Liver (tissue), 9 donors: Measurements from ENCODE around the gene OPHN1. TPM values are rescaled to one million over a fixed set of nuclear protein-coding genes. Genes with fewer than 3 reads are reported as not detected.

Experiments used
- DNase-seq: peaks from one replicate; pipeline ENCODE4 v3.0.0-alpha.2; 2017; ENCODE audit warnings: low spot score
- H3K27ac ChIP-seq, 2 donors: one replicate each; pipeline ENCODE4 v1.7.0; 2013; ENCODE audit warnings: inconsistent platforms in 2 of 2, low read length in 2 of 2, control low read depth in 1 of 2, low read depth in 1 of 2, mild to moderate bottlenecking in 1 of 2
- H3K27me3 ChIP-seq, 4 donors: one replicate each; pipeline versions ENCODE4 v1.6.1 to v1.7.0; 2013; ENCODE audit warnings: low read length in 3 of 4, inconsistent platforms in 1 of 4, mild to moderate bottlenecking in 1 of 4, moderate library complexity in 1 of 4; ENCODE audit not compliant: control insufficient read depth in 4 of 4, insufficient read depth in 4 of 4
- H3K36me3 ChIP-seq, 4 donors: one replicate each; pipeline versions ENCODE4 v1.6.1 to v1.7.0; 2013; ENCODE audit warnings: low read length in 3 of 4, mild to moderate bottlenecking in 3 of 4, low read depth in 1 of 4, moderate library complexity in 1 of 4; ENCODE audit not compliant: control insufficient read depth in 4 of 4, insufficient read depth in 3 of 4
- H3K4me1 ChIP-seq, 4 donors: one replicate each; pipeline versions ENCODE4 v1.6.1 to v1.7.0; 2013; ENCODE audit warnings: low read length in 3 of 4, mild to moderate bottlenecking in 3 of 4, moderate library complexity in 1 of 4; ENCODE audit not compliant: control insufficient read depth in 4 of 4, insufficient read depth in 4 of 4
- H3K4me3 ChIP-seq, 3 donors: one replicate each; pipeline versions ENCODE4 v1.6.1 to v1.7.0; 2013; ENCODE audit warnings: low read length in 3 of 3, control low read depth in 1 of 3, low read depth in 1 of 3, mild to moderate bottlenecking in 1 of 3
- H3K9ac ChIP-seq, 2 donors: one replicate each; pipeline ENCODE4 v1.7.0; 2013; ENCODE audit warnings: low read length in 2 of 2, mild to moderate bottlenecking in 2 of 2, moderate library complexity in 2 of 2, control low read depth in 1 of 2, low read depth in 1 of 2
- H3K9me3 ChIP-seq, 4 donors: one replicate each; pipeline versions ENCODE4 v1.6.1 to v1.7.0; 2013; ENCODE audit warnings: low read length in 3 of 4; ENCODE audit not compliant: control insufficient read depth in 4 of 4
- ATF3 ChIP-seq: IDR thresholded peaks from 2 replicates; pipeline ENCODE4 v1.6.1; 2016; ENCODE audit warnings: antibody characterized with exemption
- EGR1 ChIP-seq, 2 donors: IDR thresholded peaks; 2 replicates each; pipeline ENCODE4 v1.6.1; 2016 to 2018; ENCODE audit warnings: antibody characterized with exemption in 2 of 2, low read depth in 2 of 2
- FOXA1 ChIP-seq: IDR thresholded peaks from 2 replicates; pipeline ENCODE4 v1.6.1; 2016; ENCODE audit warnings: antibody characterized with exemption
- FOXA2 ChIP-seq: IDR thresholded peaks from 2 replicates; pipeline ENCODE4 v1.6.1; 2016; ENCODE audit warnings: antibody characterized with exemption
- GABPA ChIP-seq, 2 donors: IDR thresholded peaks in 1 of 2; conservative IDR thresholded peaks in 1 of 2; 2 replicates each; pipeline ENCODE4 v1.6.1; 2016; ENCODE audit warnings: antibody characterized with exemption in 2 of 2, mild to moderate bottlenecking in 1 of 2, moderate library complexity in 1 of 2
- HNF4A ChIP-seq, 2 donors: conservative IDR thresholded peaks; 2 replicates each; pipeline ENCODE4 v1.6.1; 2016; ENCODE audit warnings: antibody characterized with exemption in 2 of 2, mild to moderate bottlenecking in 2 of 2
- HNF4G ChIP-seq: IDR thresholded peaks from 2 replicates; pipeline ENCODE4 v1.6.1; 2016; ENCODE audit warnings: antibody characterized with exemption
- JUND ChIP-seq, 2 donors: IDR thresholded peaks; 2 replicates each; pipeline ENCODE4 v1.6.1; 2016; ENCODE audit warnings: antibody characterized with exemption in 2 of 2
- NR2F2 ChIP-seq: IDR thresholded peaks from 2 replicates; pipeline ENCODE4 v1.6.1; 2016; ENCODE audit warnings: antibody characterized with exemption
- RAD21 ChIP-seq, 2 donors: IDR thresholded peaks; 2 replicates each; pipeline ENCODE4 v1.6.1; 2016; ENCODE audit warnings: antibody characterized with exemption in 2 of 2, mild to moderate bottlenecking in 2 of 2
- REST ChIP-seq: IDR thresholded peaks from 2 replicates; pipeline ENCODE4 v1.6.1; 2016; ENCODE audit warnings: antibody characterized with exemption, mild to moderate bottlenecking
- RXRA ChIP-seq, 2 donors: IDR thresholded peaks; 2 replicates each; pipeline ENCODE4 v1.6.1; 2017 to 2018; ENCODE audit warnings: antibody characterized with exemption in 2 of 2, mild to moderate bottlenecking in 1 of 2
- SP1 ChIP-seq: IDR thresholded peaks from 2 replicates; pipeline ENCODE4 v1.6.1; 2018; ENCODE audit warnings: antibody characterized with exemption, mild to moderate bottlenecking
- TAF1 ChIP-seq: conservative IDR thresholded peaks from 2 replicates; pipeline ENCODE4 v1.6.1; 2016; ENCODE audit warnings: antibody characterized with exemption, mild to moderate bottlenecking
- YY1 ChIP-seq: IDR thresholded peaks from 2 replicates; pipeline ENCODE4 v1.6.1; 2016; ENCODE audit warnings: antibody characterized with exemption, mild to moderate bottlenecking
- WGBS: extraction: QIAGEN DNeasy Blood & Tissue Kit; methylation state at CpG from one replicate; pipeline ENCODE4 v1.1.7; 2013; 5-methylcytosine and 5-hydroxymethylcytosine counted together
- polyA plus RNA-seq, 2 donors: library from polyadenylated mRNA; stranded (reverse) in 1 of 2; unstranded in 1 of 2; fragments of 200-250 nt in 1 of 2; fragments of >200 nt in 1 of 2; fragmentation: Nextera tagmentation in 1 of 2; extraction: Ambion mirVana in 1 of 2; gene quantifications; one replicate each; pipeline versions ENCODE4 v1.2.1 to v1.2.3, GENCODE V29; 2013 to 2015
- total RNA-seq, 2 donors: library from RNA; depleted of rRNA; stranded (reverse); fragments of >200 nt; gene quantifications; one replicate each; pipeline ENCODE4 v1.2.3, GENCODE V29; 2014
- TF ChIP-seq, protein P1 (sequence below): IDR thresholded peaks from 2 replicates; pipeline ENCODE4 v1.6.1; 2016; ENCODE audit warnings: antibody characterized with exemption
- TF ChIP-seq, protein P2 (sequence below): IDR thresholded peaks from 2 replicates; pipeline ENCODE4 v1.6.1; 2016; ENCODE audit warnings: antibody characterized with exemption
- donor health status: healthy.
- donor health status: healthy.
- donor health status: healthy.
- donor health status: healthy.
- donor health status: healthy.

The OPHN1 gene
- total and polyA plus RNA-seq, 4 donors: 0.17 to 1.2 (median 0.60) TPM

DNA sequence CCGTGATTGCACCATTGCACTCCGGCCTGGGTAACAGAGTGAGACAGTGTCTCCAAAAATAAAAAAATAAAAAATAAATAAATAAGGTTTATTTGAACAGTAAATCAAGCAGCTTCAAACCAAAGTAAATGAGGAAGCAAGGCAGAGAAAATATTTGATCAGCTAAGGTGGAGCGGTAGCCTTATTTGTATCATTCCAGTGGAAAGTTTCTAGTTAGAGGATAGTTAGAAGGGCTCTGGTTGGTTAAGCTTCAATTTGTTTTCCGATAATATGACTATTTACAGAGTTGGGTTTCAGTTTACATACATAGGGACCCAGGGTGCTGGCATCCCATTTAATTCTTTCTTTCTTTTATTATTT is 21.8 kb upstream of the OPHN1 start:
- Histone ChIP-seq H3K27me3 (peaks cover 0 to 2% (median 0%) of the 10 kb centered on the region in 4 donors), H3K9me3 (no peaks in the 10 kb centered on the region), H3K4me3 (no peak overlapping the region), H3K4me1 (no peaks in the 10 kb centered on the region), H3K27ac (no peak overlapping the region), H3K36me3 (no peaks in the 10 kb centered on the region), H3K9ac (no peak overlapping the region)
- no peak for DNase-seq
- TF ChIP-seq TAF1 (no peak), EGR1 (IDR thresholded peaks at IDR 0.05; ENCODE audit: low read depth in 2 of 2) (no peak), FOXA2 (no peak), GABPA (IDR thresholded peaks at IDR 0.05 in 1 of 2, conservative IDR thresholded peaks at IDR 0.05 in 1 of 2) (no peak), HNF4A (conservative IDR thresholded peaks at IDR 0.05) (no peak), FOXA1 (no peak), NR2F2 (no peak), RXRA (IDR thresholded peaks at IDR 0.05) (no peak), RAD21 (IDR thresholded peaks at IDR 0.05) (no peak), SP1 (no peak), REST (no peak), YY1 (no peak)
- TF ChIP-seq, protein P1, sequence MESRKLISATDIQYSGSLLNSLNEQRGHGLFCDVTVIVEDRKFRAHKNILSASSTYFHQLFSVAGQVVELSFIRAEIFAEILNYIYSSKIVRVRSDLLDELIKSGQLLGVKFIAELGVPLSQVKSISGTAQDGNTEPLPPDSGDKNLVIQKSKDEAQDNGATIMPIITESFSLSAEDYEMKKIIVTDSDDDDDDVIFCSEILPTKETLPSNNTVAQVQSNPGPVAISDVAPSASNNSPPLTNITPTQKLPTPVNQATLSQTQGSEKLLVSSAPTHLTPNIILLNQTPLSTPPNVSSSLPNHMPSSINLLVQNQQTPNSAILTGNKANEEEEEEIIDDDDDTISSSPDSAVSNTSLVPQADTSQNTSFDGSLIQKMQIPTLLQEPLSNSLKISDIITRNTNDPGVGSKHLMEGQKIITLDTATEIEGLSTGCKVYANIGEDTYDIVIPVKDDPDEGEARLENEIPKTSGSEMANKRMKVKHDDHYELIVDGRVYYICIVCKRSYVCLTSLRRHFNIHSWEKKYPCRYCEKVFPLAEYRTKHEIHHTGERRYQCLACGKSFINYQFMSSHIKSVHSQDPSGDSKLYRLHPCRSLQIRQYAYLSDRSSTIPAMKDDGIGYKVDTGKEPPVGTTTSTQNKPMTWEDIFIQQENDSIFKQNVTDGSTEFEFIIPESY: no peak
- WGBS: 84% methylated on average over 4 of the region's 4 CpGs

DNA sequence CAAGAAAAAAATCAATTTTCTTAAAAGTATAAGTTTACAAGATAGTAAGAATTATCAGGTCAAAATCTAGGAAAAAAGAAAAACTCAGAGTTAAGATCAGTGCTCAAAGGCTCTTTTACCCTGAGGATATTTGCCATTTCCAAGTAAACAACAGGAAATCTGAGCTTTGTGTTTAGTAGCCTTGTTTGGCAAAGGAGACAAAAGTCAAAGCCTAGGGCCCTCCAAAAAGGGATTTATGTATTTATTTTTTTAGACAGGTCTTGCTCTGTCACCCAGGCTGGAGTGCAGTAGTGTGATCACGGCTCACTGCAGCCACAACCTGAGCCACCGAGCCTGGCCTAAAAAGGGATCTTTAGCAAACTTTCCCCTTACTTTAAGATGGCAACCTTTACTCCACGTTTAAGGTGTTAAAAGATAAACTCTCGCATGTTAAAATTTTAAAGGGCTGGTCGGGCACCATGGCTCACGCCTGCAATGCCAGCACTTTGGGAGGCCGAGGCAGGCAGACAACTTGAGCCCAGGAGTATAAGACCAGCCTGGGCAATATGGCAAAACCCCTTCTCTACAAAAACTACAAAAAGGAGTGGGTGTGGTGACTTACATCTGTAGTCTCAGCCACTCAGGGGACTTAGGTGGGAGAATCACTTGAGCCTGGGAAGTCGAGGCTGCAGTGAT is 21.3 kb upstream of the OPHN1 start:
- Histone ChIP-seq H3K27me3 (peaks cover 0 to 2% (median 0%) of the 10 kb centered on the region in 4 donors), H3K27ac (no peak overlapping the region), H3K4me3 (no peak overlapping the region), H3K4me1 (no peaks in the 10 kb centered on the region), H3K9ac (no peak overlapping the region), H3K36me3 (no peaks in the 10 kb centered on the region), H3K9me3 (no peaks in the 10 kb centered on the region)
- TF ChIP-seq, protein P1: no peak
- TF ChIP-seq JUND (IDR thresholded peaks at IDR 0.05): no peak
- no peak for TF ChIP-seq GABPA (IDR thresholded peaks at IDR 0.05 in 1 of 2, conservative IDR thresholded peaks at IDR 0.05 in 1 of 2)
- no peak for TF ChIP-seq HNF4G
- TF ChIP-seq EGR1 (IDR thresholded peaks at IDR 0.05; ENCODE audit: low read depth in 2 of 2): no peak
- TF ChIP-seq ATF3: no peak
- TF ChIP-seq, protein P2, sequence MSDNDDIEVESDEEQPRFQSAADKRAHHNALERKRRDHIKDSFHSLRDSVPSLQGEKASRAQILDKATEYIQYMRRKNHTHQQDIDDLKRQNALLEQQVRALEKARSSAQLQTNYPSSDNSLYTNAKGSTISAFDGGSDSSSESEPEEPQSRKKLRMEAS: no peak
- TF ChIP-seq REST: no peak
- TF ChIP-seq TAF1: no peak
- TF ChIP-seq FOXA2: no peak
- TF ChIP-seq NR2F2: no peak
- TF ChIP-seq SP1: no peak
- no peak for TF ChIP-seq RXRA (IDR thresholded peaks at IDR 0.05)
- no peak for TF ChIP-seq RAD21 (IDR thresholded peaks at IDR 0.05)
- TF ChIP-seq FOXA1: no peak
- TF ChIP-seq HNF4A (conservative IDR thresholded peaks at IDR 0.05): no peak
- WGBS: 81% methylated on average over 8 of the region's 8 CpGs
- DNase-seq: no peak
